BJ (cell line): ENCODE data around the gene TSPAN8. TPM values are rescaled to one million over a fixed set of nuclear protein-coding genes. Genes with fewer than 3 reads are reported as not detected.

Experiments
- CTCF ChIA-PET: fragments of 350-600 bp; formaldehyde crosslinking; extraction: SDS; loops from one replicate; lab custom pipeline; 2021; ENCODE audit warnings: antibody characterized with exemption, inconsistent platforms; lab: Yijun Ruan, JAX
- POLR2A ChIA-PET: fragments of 300-600 bp; sonication (Branson Sonifier 250); formaldehyde crosslinking; extraction: SDS; loops from one replicate; lab custom pipeline; 2021; ENCODE audit warnings: antibody characterized with exemption; lab: Charles Lee
- DNase-seq: peaks from one replicate; pipeline ENCODE4 v3.0.0-alpha.2; 2011; ENCODE audit warnings: low read depth
- H3K27me3 ChIP-seq: 2 replicates; pipeline ENCODE4 v1.6.0; 2011; ENCODE audit warnings: low read length; ENCODE audit not compliant: control insufficient read depth, insufficient read depth
- H3K36me3 ChIP-seq: 2 replicates; pipeline ENCODE4 v1.5.1; 2011; ENCODE audit warnings: low read length; ENCODE audit not compliant: control insufficient read depth, insufficient read depth
- H3K4me3 ChIP-seq: 2 replicates; pipeline ENCODE4 v1.5.1; 2011; ENCODE audit warnings: low read depth, mild to moderate bottlenecking, control low read depth, low read length
- CTCF ChIP-seq: IDR thresholded peaks from 2 replicates; pipeline ENCODE4 v1.5.1; 2011; ENCODE audit warnings: low read depth, mild to moderate bottlenecking, control low read depth, inconsistent platforms, low read length, moderate library complexity; ENCODE audit not compliant: insufficient read depth
- polyA plus RNA-seq: library from polyadenylated mRNA; depleted of rRNA; stranded (reverse); fragments of >200 nt; gene quantifications from 2 replicates; pipeline ENCODE4 v1.2.3, GENCODE V29; 2011

Gene TSPAN8
- polyA plus RNA-seq, 1 experiment, result not detected

- ChIA-PET CTCF (no interaction called here), POLR2A (no interaction called here)
- H3K27me3 ChIP-seq, result no peaks in the 10 kb centered on the region
- no peak for TF ChIP-seq CTCF
- no peak for DNase-seq
- H3K36me3 ChIP-seq, result no peaks in the 10 kb centered on the region
- no peak overlapping the region for H3K4me3 ChIP-seq
Observed at GRCh38 chr12:71109834-71110233, 48.0 kb downstream of the TSPAN8 start.

GRCh38 chr12:71108355-71108754, 49.4 kb downstream of the TSPAN8 start:
- no peaks in the 10 kb centered on the region for H3K27me3 ChIP-seq
- no peak for DNase-seq
- no peaks in the 10 kb centered on the region for H3K36me3 ChIP-seq
- ChIA-PET CTCF (no interaction called here), POLR2A (no interaction called here)
- TF ChIP-seq CTCF, result no peak
- no peak overlapping the region for H3K4me3 ChIP-seq

GRCh38 chr12:71107936-71108335, 49.9 kb downstream of the TSPAN8 start:
- CTCF ChIA-PET, result no interaction called here

GRCh38 chr12:71105956-71106355, 51.8 kb downstream of the TSPAN8 start:
- ChIA-PET CTCF (no interaction called here), POLR2A (no interaction called here)
- Histone ChIP-seq H3K4me3 (no peak overlapping the region), H3K36me3 (no peaks in the 10 kb centered on the region), H3K27me3 (no peaks in the 10 kb centered on the region)
- DNase-seq, result no peak
- TF ChIP-seq CTCF, result no peak

More at GRCh38 chr12:71107936-71108335, 49.9 kb downstream of the TSPAN8 start:
- TF ChIP-seq CTCF, result no peak
- Histone ChIP-seq H3K36me3 (no peaks in the 10 kb centered on the region), H3K27me3 (no peaks in the 10 kb centered on the region), H3K4me3 (no peak overlapping the region)
- POLR2A ChIA-PET, result no interaction called here
- no peak for DNase-seq

GRCh38 chr12:71092290-71092689, 65.5 kb downstream of the TSPAN8 start:
- ChIA-PET POLR2A (no interaction called here), CTCF (no interaction called here)
- DNase-seq, result no peak
- TF ChIP-seq CTCF, result no peak
- H3K4me3 ChIP-seq, result no peak overlapping the region
- H3K36me3 ChIP-seq, result no peaks in the 10 kb centered on the region
- no peaks in the 10 kb centered on the region for H3K27me3 ChIP-seq
